H1 (cell line): Measurements from ENCODE around the gene PML. TPM values are rescaled to one million over a fixed set of nuclear protein-coding genes. Genes with fewer than 3 reads are reported as not detected.

Experiments used
- CTCF ChIA-PET: fragments of 300-600 bp; sonication (Branson Sonifier 250); formaldehyde crosslinking; loops from one replicate; lab custom pipeline; 2021; ENCODE audit not compliant: partially characterized antibody; lab: Charles Lee
- POLR2A ChIA-PET: fragments of 300-600 bp; sonication (Branson Sonifier 250); formaldehyde crosslinking; loops from one replicate; lab custom pipeline; 2021; ENCODE audit warnings: inconsistent platforms; ENCODE audit not compliant: partially characterized antibody; lab: Charles Lee
- DNase-seq, 2 experiments: peaks; one replicate each; pipeline versions ENCODE4 v3.0.0 to v3.0.0-alpha.2; 2010 to 2022; ENCODE audit warnings: low spot score in 2 of 2, low read depth in 1 of 2, mixed read lengths in 1 of 2
- FAIRE-seq: peaks from 2 replicates; lab custom pipeline; 2011; peaks lifted over from hg19 to GRCh38; lab: Jason Lieb, UNC
- H2AFZ ChIP-seq: 2 replicates; pipeline ENCODE4 v1.8.1; 2012; ENCODE audit warnings: low read length, inconsistent platforms
- H2AK5ac ChIP-seq: 2 replicates; pipeline ENCODE4 v1.6.1; 2013; ENCODE audit warnings: low read depth, low read length
- H2BK120ac ChIP-seq: replicated peaks from 2 replicates; pipeline ENCODE3; 2013; ENCODE audit warnings: low read depth, low read length, inconsistent platforms
- H2BK12ac ChIP-seq: 2 replicates; pipeline ENCODE4 v1.6.1; 2013; ENCODE audit warnings: low read depth, low read length
- H2BK15ac ChIP-seq: 2 replicates; pipeline ENCODE4 v1.6.1; 2013; ENCODE audit warnings: low read length
- H2BK20ac ChIP-seq: 2 replicates; pipeline ENCODE4 v1.6.1; 2013; ENCODE audit warnings: low read length
- H2BK5ac ChIP-seq: 2 replicates; pipeline ENCODE4 v1.6.1; 2013; ENCODE audit warnings: low read depth, low read length
- H3K14ac ChIP-seq: 2 replicates; pipeline ENCODE4 v1.6.1; 2013; ENCODE audit warnings: inconsistent platforms; ENCODE audit not compliant: insufficient read length
- H3K18ac ChIP-seq: 2 replicates; pipeline ENCODE4 v1.6.1; 2013; ENCODE audit warnings: low read length; ENCODE audit errors: extremely low read depth
- H3K23ac ChIP-seq: 2 replicates; pipeline ENCODE4 v1.6.1; 2013; ENCODE audit warnings: inconsistent platforms; ENCODE audit not compliant: insufficient read length
- H3K23me2 ChIP-seq: 2 replicates; pipeline ENCODE4 v1.6.1; 2013; ENCODE audit warnings: low read depth, low read length
- H3K27ac ChIP-seq: 2 replicates; pipeline ENCODE4 v1.6.1; 2011; ENCODE audit warnings: low read depth, low read length, inconsistent platforms
- H3K27me3 ChIP-seq, 4 experiments: replicated peaks in 1 of 4; 1 replicate in 1 of 4; 2 replicates in 3 of 4; pipeline versions ENCODE4 v1.6.1 to v1.8.1; 2011 to 2013; ENCODE audit warnings: low read length in 3 of 4, mild to moderate bottlenecking in 3 of 4, inconsistent platforms in 2 of 4, mixed read lengths in 2 of 4, moderate library complexity in 1 of 4; ENCODE audit not compliant: control insufficient read depth in 3 of 4, insufficient read depth in 3 of 4; ENCODE audit errors: extremely low read depth in 1 of 4
- H3K36me3 ChIP-seq, 4 experiments: 2 replicates each; pipeline versions ENCODE4 v1.6.1 to v1.8.1; 2011 to 2013; ENCODE audit warnings: mild to moderate bottlenecking in 4 of 4, low read length in 3 of 4, moderate library complexity in 2 of 4, control low read depth in 1 of 4, inconsistent platforms in 1 of 4; ENCODE audit not compliant: insufficient read depth in 4 of 4, control insufficient read depth in 2 of 4
- H3K4ac ChIP-seq: replicated peaks from 2 replicates; pipeline ENCODE3; 2013; ENCODE audit warnings: low read length, low read depth, mixed read lengths, inconsistent platforms; ENCODE audit not compliant: insufficient read length
- H3K4me1 ChIP-seq, 4 experiments: replicated peaks in 1 of 4; 1 replicate in 1 of 4; 2 replicates in 3 of 4; pipeline versions ENCODE4 v1.6.1 to v1.8.1; 2011 to 2013; ENCODE audit warnings: low read length in 3 of 4, inconsistent platforms in 2 of 4, mixed read lengths in 1 of 4; ENCODE audit not compliant: insufficient read depth in 4 of 4, control insufficient read depth in 3 of 4
- H3K4me2 ChIP-seq, 2 experiments: 2 replicates each; pipeline versions ENCODE4 v1.6.1 to v1.8.1; 2011 to 2013; ENCODE audit warnings: low read depth in 2 of 2, low read length in 2 of 2, control low read depth in 1 of 2, inconsistent platforms in 1 of 2, mild to moderate bottlenecking in 1 of 2; ENCODE audit not compliant: insufficient read depth in 1 of 2
- H3K4me3 ChIP-seq, 4 experiments: fragments of 200-600, 300-600 bp in 1 of 4; sonication (generic), shearing (Covaris generic), sonication (Bioruptor Twin) in 1 of 4; 2 replicates each; pipeline versions ENCODE4 v1.5.1 to v1.8.1; 2011 to 2016; ENCODE audit warnings: low read length in 4 of 4, low read depth in 3 of 4, control low read depth in 2 of 4, inconsistent platforms in 2 of 4, mild to moderate bottlenecking in 2 of 4, mixed read lengths in 1 of 4, moderate library complexity in 1 of 4; ENCODE audit not compliant: insufficient read depth in 2 of 4; ENCODE audit errors: extremely low read depth in 1 of 4
- H3K56ac ChIP-seq: replicated peaks from 2 replicates; pipeline ENCODE3; 2013; ENCODE audit warnings: low read depth, mild to moderate bottlenecking, mixed read lengths, low read length, inconsistent platforms; ENCODE audit not compliant: insufficient read length
- H3K79me1 ChIP-seq: 2 replicates; pipeline ENCODE4 v1.6.1; 2013; ENCODE audit warnings: low read depth, low read length, control low read depth
- H3K79me2 ChIP-seq, 2 experiments: 2 replicates each; pipeline versions ENCODE4 v1.6.1 to v1.8.1; 2012 to 2013; ENCODE audit warnings: low read length in 2 of 2, mild to moderate bottlenecking in 2 of 2, inconsistent platforms in 1 of 2; ENCODE audit not compliant: insufficient read depth in 2 of 2, control insufficient read depth in 1 of 2
- H3K9ac ChIP-seq, 4 experiments: replicated peaks in 1 of 4; 1 replicate in 1 of 4; 2 replicates in 3 of 4; pipeline versions ENCODE4 v1.6.1 to v1.8.1; 2011 to 2013; ENCODE audit warnings: low read depth in 3 of 4, low read length in 3 of 4, control low read depth in 2 of 4, mild to moderate bottlenecking in 2 of 4, moderate library complexity in 2 of 4, inconsistent platforms in 1 of 4; ENCODE audit errors: extremely low read depth in 1 of 4
- H3K9me3 ChIP-seq, 2 experiments: 2 replicates each; pipeline versions ENCODE4 v1.6.1 to v1.8.1; 2012 to 2013; ENCODE audit warnings: mild to moderate bottlenecking in 2 of 2, moderate library complexity in 2 of 2, control low read depth in 1 of 2, inconsistent platforms in 1 of 2, low read depth in 1 of 2, low read length in 1 of 2, mixed read lengths in 1 of 2; ENCODE audit not compliant: insufficient read depth in 2 of 2
- H4K20me1 ChIP-seq, 2 experiments: replicated peaks in 1 of 2; 2 replicates each; pipeline versions ENCODE3 to v1.8.1; 2011 to 2013; ENCODE audit warnings: inconsistent platforms in 2 of 2, low read length in 2 of 2, mild to moderate bottlenecking in 1 of 2; ENCODE audit not compliant: insufficient read depth in 2 of 2, control insufficient read depth in 1 of 2
- H4K5ac ChIP-seq: 2 replicates; pipeline ENCODE4 v1.6.1; 2013; ENCODE audit warnings: low read length, low read depth, mixed read lengths, inconsistent platforms; ENCODE audit not compliant: insufficient read length
- H4K8ac ChIP-seq: 2 replicates; pipeline ENCODE4 v1.8.0; 2013; ENCODE audit warnings: mild to moderate bottlenecking, moderate library complexity, low read length, inconsistent platforms; ENCODE audit not compliant: insufficient read depth; ENCODE audit errors: extremely low read depth
- H4K91ac ChIP-seq: replicated peaks from 2 replicates; pipeline ENCODE3; 2013; ENCODE audit warnings: low read length, mixed read lengths, inconsistent platforms; ENCODE audit not compliant: insufficient read length
- E2F6 ChIP-seq: IDR thresholded peaks from 2 replicates; pipeline ENCODE4 v1.6.1; 2012; ENCODE audit warnings: inconsistent platforms
- KDM1A ChIP-seq: fragments of 200-600, 300-600 bp; sonication (generic); IDR thresholded peaks from 2 replicates; pipeline ENCODE4 v1.7.1; 2016; ENCODE audit warnings: mild to moderate bottlenecking, low read length, borderline replicate concordance
- KDM4A ChIP-seq: IDR thresholded peaks from one replicate; pipeline ENCODE4 v1.7.1; 2012; ENCODE audit warnings: low read depth, mild to moderate bottlenecking, moderate library complexity, low read length, inconsistent platforms; ENCODE audit not compliant: severe bottlenecking
- MAX ChIP-seq: IDR thresholded peaks from 2 replicates; pipeline ENCODE4 v1.6.1; 2012; ENCODE audit warnings: inconsistent platforms
- NRF1 ChIP-seq: IDR thresholded peaks from 2 replicates; pipeline ENCODE4 v1.6.1; 2011; ENCODE audit warnings: mild to moderate bottlenecking, low read depth, low read length, improper control_type of control experiment
- PHF8 ChIP-seq: fragments of 200-600 bp; sonication (generic); conservative IDR thresholded peaks from 2 replicates; pipeline ENCODE4 v1.7.1; 2012; ENCODE audit warnings: low read depth, mild to moderate bottlenecking, inconsistent platforms, low read length, moderate library complexity
- POLR2A ChIP-seq, 2 experiments: IDR thresholded peaks; 1 replicate in 1 of 2; 2 replicates in 1 of 2; pipeline ENCODE4 v1.6.1; 2011; ENCODE audit warnings: low read depth in 2 of 2, low read length in 2 of 2, mild to moderate bottlenecking in 2 of 2; ENCODE audit errors: control extremely low read depth in 1 of 2
- RBBP5 ChIP-seq: IDR thresholded peaks from 2 replicates; pipeline ENCODE4 v1.7.1; 2012; ENCODE audit warnings: low read depth, mild to moderate bottlenecking, inconsistent platforms, low read length, moderate library complexity, borderline replicate concordance
- WGBS, 2 experiments: shearing (Covaris generic) in 1 of 2; methylation state at CpG; one replicate each; pipeline versions ENCODE4 v1.1.6 to v1.1.7; 2013 to 2015; ENCODE audit warnings: low lambda C conversion rate in 2 of 2, mixed read lengths in 2 of 2, inconsistent platforms in 1 of 2, low coverage in 1 of 2, missing lambda C conversion rate in 1 of 2; ENCODE audit not compliant: insufficient replicate concordance in 2 of 2, insufficient coverage in 1 of 2, insufficient read length in 1 of 2; ENCODE audit errors: extremely low coverage in 1 of 2, missing lambda C conversion rate in 1 of 2; 5-methylcytosine and 5-hydroxymethylcytosine counted together
- polyA plus RNA-seq, 7 experiments: library from polyadenylated mRNA; depleted of rRNA in 3 of 7; stranded (reverse) in 5 of 7; unstranded in 2 of 7; fragments of >200 nt in 5 of 7; fragments of 200-250 nt in 2 of 7; gene quantifications; 1 replicate in 5 of 7; 2 replicates in 1 of 7; 4 replicates in 1 of 7; pipeline versions ENCODE4 v1.2.1 to v1.2.3, GENCODE V29; 2011 to 2013; ENCODE audit warnings: missing spikeins in 2 of 7, mixed read lengths in 2 of 7
- total RNA-seq: library from RNA; stranded (reverse); fragmentation: NEBNext Ultra II Directional; extraction: Animal tissue kit (Norgen Biotek cat#: 25700); gene quantifications from 2 replicates; pipeline ENCODE4 v1.2.1, GENCODE V29; 2021

The PML gene
- total and polyA plus RNA-seq, 2 of the 8 experiments (the other 6 are each of a cell fraction or from before 2014, with no cell fraction given), result 14.9 to 30.3 TPM

- Histone ChIP-seq H3K36me3 (peaks cover 3 to 11% (median 7%) of the 10 kb centered on the region in 4 experiments; a peak in 4 of 8 replicates), H2AK5ac (no peak overlapping the region), H2BK15ac (no peak overlapping the region), H3K4me1 (peaks cover 0 to 7% (median under 1%) of the 10 kb centered on the region in 4 experiments; a peak in 3 of 7 replicates), H3K23me2 (peaks cover 11% of the 10 kb centered on the region; the same call in 1 of the 2 replicates), H3K4me3 (peak overlapping the region; percentile 74 to 90 (median 84)), H4K20me1 (peaks cover 0 to 5% of the 10 kb centered on the region in 2 experiments), H3K79me2 (peaks cover 0 to 14% of the 10 kb centered on the region in 2 experiments; a peak in 2 of 4 replicates), H3K4ac (no peak overlapping the region), H3K14ac (no peak overlapping the region), H3K27ac (peak overlapping the region; percentile 49; the same call in 1 of the 2 replicates), H3K23ac (no peak overlapping the region), H4K91ac (no peak overlapping the region), H4K8ac (peak overlapping the region; percentile 81), H2BK12ac (no peak overlapping the region), H4K5ac (no peak overlapping the region), H3K27me3 (peaks cover 0 to 6% (median 1%) of the 10 kb centered on the region in 4 experiments; a peak in 1 of 7 replicates), H3K9me3 (no peaks in the 10 kb centered on the region), H3K9ac (peak overlapping the region; percentile 55 to 79 (median 68)), H2BK20ac (no peak overlapping the region), H2BK5ac (0 out of 2 replicates have a peak overlapping the region, but pooled peaks have one; percentile 20), H2AFZ (no peak overlapping the region), H3K4me2 (peak overlapping the region; percentile 77 to 89), H2BK120ac (no peak overlapping the region), H3K79me1 (no peaks in the 10 kb centered on the region), H3K18ac (0 out of 2 replicates have a peak overlapping the region, but pooled peaks have one; percentile 26), H3K56ac (no peak overlapping the region)
- FAIRE-seq, result no peak
- WGBS, 2 experiments, result 14% methylated on average over 17 of the region's 18 CpGs; no CpG with 5 or more reads in 1 of the 2 experiments
- ChIA-PET POLR2A (interaction anchor here (0.7 to 1.5 kb wide), 3 partner anchors 12 to 59 kb away, joined by 3 read pairs; no protein-coding TSS in a partner anchor), CTCF (interaction anchor here (0.9 to 11.4 kb wide), 15 partner anchors 8 to 346 kb away, joined by 3 to 167 read pairs (median 6); no protein-coding TSS in a partner anchor)
- DNase-seq, result no peak
- no peak for TF ChIP-seq NRF1
- TF ChIP-seq POLR2A (IDR thresholded peaks at IDR 0.05; ENCODE audit: control extremely low read depth in 1 of 2, low read depth in 2 of 2, low read length in 2 of 2), result no peak
- TF ChIP-seq PHF8, result no peak
- no peak for TF ChIP-seq RBBP5
- no peak for TF ChIP-seq MAX
- TF ChIP-seq KDM1A, result no peak
- no peak for TF ChIP-seq E2F6
- peak; percentile 42 for TF ChIP-seq KDM4A
Observed at GRCh38 chr15:73994912-73995622, 551 bp downstream of the PML start.
